AG20443 (cell line): ENCODE results near the gene ZNF394.
"Not testable (repeated sequence)": the region's sequence is repeated elsewhere in the genome, so short reads cannot be mapped to it uniquely, and the experiment has no call there.

Experiments
- DNase-seq: peaks from one replicate; pipeline ENCODE4 v3.0.0; 2012; ENCODE audit warnings: low spot score, mixed read lengths

The ZNF394 gene

GRCh38 chr7:99499721-99500636 lies at the start of gene ZNF394:
Gene ZNF394 (minus strand): TSS chr7:99500281. CDS start chr7:99500093, 188 bp downstream.
- peak; percentile 94 for DNase-seq

- not testable (repeated sequence) for DNase-seq
These were observed 49.5 kb upstream of the ZNF394 start for GRCh38 chr7:99549545-99549944.

- not testable (repeated sequence) for DNase-seq
These were observed 45.2 kb upstream of the ZNF394 start for GRCh38 chr7:99545308-99545707.

GRCh38 chr7:99543916-99544315 lies 43.8 kb upstream of the ZNF394 start:
- no peak for DNase-seq

- no peak for DNase-seq
These were observed 43.1 kb upstream of the ZNF394 start for GRCh38 chr7:99543081-99543671.

- DNase-seq: no peak
These were observed 41.1 kb upstream of the ZNF394 start for GRCh38 chr7:99541212-99541611.

GRCh38 chr7:99540542-99540941 lies 40.5 kb upstream of the ZNF394 start:
- DNase-seq: no peak

- no peak for DNase-seq
These were observed 39.2 kb upstream of the ZNF394 start for GRCh38 chr7:99539213-99539811.

- no peak for DNase-seq
These were observed 35.6 kb upstream of the ZNF394 start for GRCh38 chr7:99535667-99536066.

- DNase-seq: no peak
These were observed 31.3 kb upstream of the ZNF394 start for GRCh38 chr7:99531354-99531765.

GRCh38 chr7:99525713-99526440 lies 25.8 kb upstream of the ZNF394 start:
- DNase-seq: no peak

- DNase-seq: no peak
These were observed 21.3 kb upstream of the ZNF394 start for GRCh38 chr7:99521399-99521798.

- peak; percentile 20 for DNase-seq
These were observed 14.0 kb upstream of the ZNF394 start for GRCh38 chr7:99514050-99514449.

- DNase-seq: no peak
These were observed 5.2 kb upstream of the ZNF394 start for GRCh38 chr7:99505324-99505662.

GRCh38 chr7:99504603-99505323 lies 4.7 kb upstream of the ZNF394 start, which contains the start of gene ZKSCAN5:
Gene ZKSCAN5 (plus strand): TSS chr7:99504662. CDS start chr7:99506045, 1,383 bp downstream.
- peak; percentile 96 for DNase-seq

GRCh38 chr7:99504281-99504602 lies 4.2 kb upstream of the ZNF394 start:
- peak; percentile 97 for DNase-seq

- not testable (repeated sequence) for DNase-seq
These were observed 1.2 kb upstream of the ZNF394 start for GRCh38 chr7:99501236-99501635.

- no peak for DNase-seq
These were observed 542 bp upstream of the ZNF394 start for GRCh38 chr7:99500637-99501009.

- DNase-seq: no peak
These were observed 735 bp downstream of the ZNF394 start for GRCh38 chr7:99499371-99499720.

- DNase-seq: no peak
These were observed 1.5 kb downstream of the ZNF394 start for GRCh38 chr7:99498546-99498944.

GRCh38 chr7:99497766-99498545 lies 2.1 kb downstream of the ZNF394 start:
- DNase-seq: no peak
